Panc1 (cell line): ENCODE measurements around the gene PTPRCAP. TPM values are rescaled to one million over a fixed set of nuclear protein-coding genes. Genes with fewer than 3 reads are reported as not detected.

ENCODE experiments used
- ATAC-seq: fragments of 200-7000 bp; cut with Tn5 transposase; 2 replicates; pipeline ENCODE4 v1.9.1; 2020; ENCODE audit warnings: mild to moderate bottlenecking, moderate library complexity
- BruUV-seq: library from RNA; stranded (reverse); fragments of 400-500 nt; replicated peaks from 2 replicates; lab custom pipeline; 2021; lab: Mats Ljungman, UMichigan
- CTCF ChIA-PET: fragments of 300-600 bp; sonication (Branson Sonifier 250); formaldehyde crosslinking; loops from one replicate; lab custom pipeline; 2022; ENCODE audit warnings: antibody characterized with exemption; lab: Charles Lee
- POLR2A ChIA-PET: fragments of 300-600 bp; sonication (Branson Sonifier 250); formaldehyde crosslinking; loops from one replicate; lab custom pipeline; 2022; ENCODE audit warnings: antibody characterized with exemption; lab: Charles Lee
- DNase-seq: peaks from one replicate; pipeline ENCODE4 v3.0.0-alpha.2; 2010; ENCODE audit warnings: low read depth, low spot score
- H3K27ac ChIP-seq: 2 replicates; pipeline ENCODE4 v1.5.1; 2011; ENCODE audit warnings: mild to moderate bottlenecking, low read length, inconsistent platforms
- H3K27me3 ChIP-seq: fragments of 200-500 bp; sonication (Bioruptor generic); 2 replicates; pipeline ENCODE4 v1.6.0; 2014; ENCODE audit warnings: low read length, inconsistent platforms; ENCODE audit not compliant: control insufficient read depth, insufficient read depth
- H3K36me3 ChIP-seq: fragments of 200-500 bp; sonication (Bioruptor generic); 2 replicates; pipeline ENCODE4 v1.5.1; 2014; ENCODE audit warnings: inconsistent platforms, mild to moderate bottlenecking, low read length, moderate library complexity; ENCODE audit not compliant: control insufficient read depth, insufficient read depth
- H3K4me1 ChIP-seq: 2 replicates; pipeline ENCODE4 v1.5.1; 2011; ENCODE audit warnings: inconsistent platforms, mild to moderate bottlenecking, low read length, moderate library complexity; ENCODE audit not compliant: control insufficient read depth, insufficient read depth
- H3K4me3 ChIP-seq, 2 experiments: 2 replicates each; pipeline ENCODE4 v1.5.1; 2011 to 2012; ENCODE audit warnings: low read depth in 2 of 2, low read length in 2 of 2, mild to moderate bottlenecking in 2 of 2, inconsistent platforms in 1 of 2, moderate library complexity in 1 of 2
- H3K9me3 ChIP-seq: fragments of 200-500 bp; sonication (Bioruptor generic); 2 replicates; pipeline ENCODE4 v1.5.1; 2014; ENCODE audit warnings: low read depth, mild to moderate bottlenecking, inconsistent platforms, low read length, moderate library complexity; ENCODE audit not compliant: control insufficient read depth, insufficient read depth
- POLR2AphosphoS5 ChIP-seq: IDR thresholded peaks from 2 replicates; pipeline ENCODE4 v1.6.1; 2012; ENCODE audit warnings: mild to moderate bottlenecking, low read depth, low read length, moderate library complexity
- SIN3A ChIP-seq: IDR thresholded peaks from 2 replicates; pipeline ENCODE4 v1.6.1; 2012; ENCODE audit warnings: low read depth, mild to moderate bottlenecking, low read length, moderate library complexity, borderline replicate concordance; ENCODE audit not compliant: insufficient read depth
- TCF7L2 ChIP-seq: IDR thresholded peaks from 2 replicates; pipeline ENCODE4 v1.6.1; 2011; ENCODE audit warnings: mild to moderate bottlenecking, low read depth, low read length, inconsistent platforms
- in situ Hi-C: cut with HindIII; loops from 2 replicates; pipeline ENCODE4 v1.10.0; 2016; ENCODE audit warnings: low sequenced_read_pairs, low pct_unique_long_range_greater_than_20kb
- intact Hi-C: fragments of 100-400 bp; cut with micrococcal nuclease; formaldehyde crosslinking; loops from one replicate; pipeline ENCODE4 v1.10.0; 2022; ENCODE audit not compliant: unreplicated experiment
- total RNA-seq: library from RNA; stranded (reverse); gene quantifications from one replicate; pipeline ENCODE4 v1.2.1, GENCODE V29; 2021; ENCODE audit not compliant: unreplicated experiment
- TF ChIP-seq, protein P1 (sequence below), 2 experiments: IDR thresholded peaks; 2 replicates each; pipeline ENCODE4 v1.6.1; 2011 to 2012; ENCODE audit warnings: low read depth in 2 of 2, control low read depth in 1 of 2, low read length in 1 of 2, mild to moderate bottlenecking in 1 of 2, moderate library complexity in 1 of 2; ENCODE audit not compliant: insufficient read depth in 1 of 2
- TF ChIP-seq, protein P2 (sequence below): fragments of 450-650 bp; IDR thresholded peaks from 2 replicates; pipeline ENCODE4 v1.5.1; 2017; ENCODE audit warnings: mild to moderate bottlenecking

The PTPRCAP gene
- total RNA-seq, 1 experiment from 2014 or later = 0.82 TPM

DNA sequence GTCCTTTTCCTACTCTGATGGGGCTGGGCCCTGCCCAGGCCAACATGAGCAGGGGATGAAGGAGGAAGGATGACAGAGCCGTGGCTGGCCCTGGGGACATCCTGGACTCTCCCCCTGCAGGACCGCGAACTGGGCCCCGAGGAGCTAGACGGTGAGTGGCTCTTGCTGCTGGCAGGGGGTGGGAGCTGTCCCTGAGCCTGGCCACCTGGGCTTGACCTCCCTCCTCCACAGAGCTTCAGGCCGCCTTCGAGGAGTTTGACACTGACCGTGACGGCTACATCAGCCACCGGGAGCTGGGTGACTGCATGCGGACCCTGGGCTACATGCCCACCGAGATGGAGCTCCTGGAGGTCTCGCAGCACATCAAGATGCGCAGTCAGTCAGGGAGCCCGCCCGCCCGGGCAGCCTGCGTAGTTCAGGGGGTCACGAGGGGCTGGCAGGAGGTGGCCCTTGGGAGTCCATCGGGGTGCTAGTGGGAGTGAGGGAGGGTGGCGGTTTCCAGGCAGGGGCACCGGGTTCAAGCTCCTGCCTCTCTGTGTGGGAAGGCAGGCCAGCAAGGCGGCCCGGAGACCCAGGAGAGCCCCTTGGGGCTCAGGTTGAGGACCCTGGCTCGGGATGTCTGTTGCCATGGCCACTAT lies 18.7 kb upstream of the PTPRCAP start:
- in situ Hi-C loops = no loop called here
- CTCF ChIA-PET = interaction anchor here (0.6 kb wide), 1 partner anchor 54 kb away, joined by 3 read pairs; the partner anchor contains the start of gene PPP1CA
- DNase-seq (no peak), ATAC-seq (peak; percentile 37)
- H3K9me3 ChIP-seq = no peaks in the 10 kb centered on the region
- POLR2A ChIA-PET = no interaction called here
- no peak for TF ChIP-seq POLR2AphosphoS5
- TF ChIP-seq, protein P1, sequence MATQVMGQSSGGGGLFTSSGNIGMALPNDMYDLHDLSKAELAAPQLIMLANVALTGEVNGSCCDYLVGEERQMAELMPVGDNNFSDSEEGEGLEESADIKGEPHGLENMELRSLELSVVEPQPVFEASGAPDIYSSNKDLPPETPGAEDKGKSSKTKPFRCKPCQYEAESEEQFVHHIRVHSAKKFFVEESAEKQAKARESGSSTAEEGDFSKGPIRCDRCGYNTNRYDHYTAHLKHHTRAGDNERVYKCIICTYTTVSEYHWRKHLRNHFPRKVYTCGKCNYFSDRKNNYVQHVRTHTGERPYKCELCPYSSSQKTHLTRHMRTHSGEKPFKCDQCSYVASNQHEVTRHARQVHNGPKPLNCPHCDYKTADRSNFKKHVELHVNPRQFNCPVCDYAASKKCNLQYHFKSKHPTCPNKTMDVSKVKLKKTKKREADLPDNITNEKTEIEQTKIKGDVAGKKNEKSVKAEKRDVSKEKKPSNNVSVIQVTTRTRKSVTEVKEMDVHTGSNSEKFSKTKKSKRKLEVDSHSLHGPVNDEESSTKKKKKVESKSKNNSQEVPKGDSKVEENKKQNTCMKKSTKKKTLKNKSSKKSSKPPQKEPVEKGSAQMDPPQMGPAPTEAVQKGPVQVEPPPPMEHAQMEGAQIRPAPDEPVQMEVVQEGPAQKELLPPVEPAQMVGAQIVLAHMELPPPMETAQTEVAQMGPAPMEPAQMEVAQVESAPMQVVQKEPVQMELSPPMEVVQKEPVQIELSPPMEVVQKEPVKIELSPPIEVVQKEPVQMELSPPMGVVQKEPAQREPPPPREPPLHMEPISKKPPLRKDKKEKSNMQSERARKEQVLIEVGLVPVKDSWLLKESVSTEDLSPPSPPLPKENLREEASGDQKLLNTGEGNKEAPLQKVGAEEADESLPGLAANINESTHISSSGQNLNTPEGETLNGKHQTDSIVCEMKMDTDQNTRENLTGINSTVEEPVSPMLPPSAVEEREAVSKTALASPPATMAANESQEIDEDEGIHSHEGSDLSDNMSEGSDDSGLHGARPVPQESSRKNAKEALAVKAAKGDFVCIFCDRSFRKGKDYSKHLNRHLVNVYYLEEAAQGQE (IDR thresholded peaks at IDR 0.05; ENCODE audit: insufficient read depth in 1 of 2, low read depth in 2 of 2, low read length in 1 of 2) = no peak
- TF ChIP-seq, protein P2, sequence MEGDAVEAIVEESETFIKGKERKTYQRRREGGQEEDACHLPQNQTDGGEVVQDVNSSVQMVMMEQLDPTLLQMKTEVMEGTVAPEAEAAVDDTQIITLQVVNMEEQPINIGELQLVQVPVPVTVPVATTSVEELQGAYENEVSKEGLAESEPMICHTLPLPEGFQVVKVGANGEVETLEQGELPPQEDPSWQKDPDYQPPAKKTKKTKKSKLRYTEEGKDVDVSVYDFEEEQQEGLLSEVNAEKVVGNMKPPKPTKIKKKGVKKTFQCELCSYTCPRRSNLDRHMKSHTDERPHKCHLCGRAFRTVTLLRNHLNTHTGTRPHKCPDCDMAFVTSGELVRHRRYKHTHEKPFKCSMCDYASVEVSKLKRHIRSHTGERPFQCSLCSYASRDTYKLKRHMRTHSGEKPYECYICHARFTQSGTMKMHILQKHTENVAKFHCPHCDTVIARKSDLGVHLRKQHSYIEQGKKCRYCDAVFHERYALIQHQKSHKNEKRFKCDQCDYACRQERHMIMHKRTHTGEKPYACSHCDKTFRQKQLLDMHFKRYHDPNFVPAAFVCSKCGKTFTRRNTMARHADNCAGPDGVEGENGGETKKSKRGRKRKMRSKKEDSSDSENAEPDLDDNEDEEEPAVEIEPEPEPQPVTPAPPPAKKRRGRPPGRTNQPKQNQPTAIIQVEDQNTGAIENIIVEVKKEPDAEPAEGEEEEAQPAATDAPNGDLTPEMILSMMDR = no peak
- no peak for TF ChIP-seq SIN3A
- TF ChIP-seq TCF7L2 = no peak
- H3K27me3 ChIP-seq = no peaks in the 10 kb centered on the region
- intact Hi-C loops = no loop called here
- H3K36me3 ChIP-seq = no peaks in the 10 kb centered on the region
- BruUV-seq = no TSS peak
- no peaks in the 10 kb centered on the region for H3K4me1 ChIP-seq
- no peak overlapping the region for H3K27ac ChIP-seq
- no peak overlapping the region for H3K4me3 ChIP-seq

DNA sequence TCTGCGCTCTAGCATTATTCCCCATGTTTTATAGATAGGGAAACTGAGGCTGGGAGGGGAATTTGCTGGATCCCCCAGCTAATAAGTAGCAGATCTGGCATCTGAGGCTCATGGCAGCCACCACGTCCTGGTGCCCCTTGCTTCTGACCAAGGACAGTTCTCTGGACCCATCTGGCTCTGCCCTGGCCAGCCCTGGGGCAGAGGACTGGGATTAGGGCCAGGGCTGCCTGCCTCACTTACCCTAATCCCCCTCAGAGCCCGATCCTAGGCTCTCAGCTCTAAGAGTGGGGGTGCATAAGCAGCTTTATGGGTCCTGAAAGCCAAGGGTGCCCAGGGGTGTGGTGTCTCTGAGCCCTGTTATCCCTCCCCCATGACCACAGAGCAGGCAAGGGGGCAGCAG lies 17.6 kb upstream of the PTPRCAP start, which contains the start of gene CABP4:
TSS of gene CABP4 (plus strand) at position 301 of the 400 bp plus-strand sequence. CDS start at position 371, 70 bp downstream.
- H3K27ac ChIP-seq = no peak within 1 kb of the TSS
- H3K9me3 ChIP-seq = no peaks in the 10 kb centered on the region
- DNase-seq (no peak), ATAC-seq (no peak)
- H3K27me3 ChIP-seq = no peaks in the 10 kb centered on the region
- in situ Hi-C loops = no loop called here
- TF ChIP-seq SIN3A (no peak), POLR2AphosphoS5 (no peak), TCF7L2 (no peak)
- TF ChIP-seq, protein P1 (IDR thresholded peaks at IDR 0.05; ENCODE audit: insufficient read depth in 1 of 2, low read depth in 2 of 2, low read length in 1 of 2) = no peak
- TF ChIP-seq, protein P2 = no peak
- BruUV-seq = no TSS peak
- ChIA-PET CTCF (interaction anchor here (0.6 kb wide), 1 partner anchor 68 kb away, joined by 4 read pairs; no protein-coding TSS in a partner anchor), POLR2A (no interaction called here)
- no peaks in the 10 kb centered on the region for H3K36me3 ChIP-seq
- H3K4me3 ChIP-seq = no peak within 1 kb of the TSS
- intact Hi-C loops = no loop called here
- no peaks in the 10 kb centered on the region for H3K4me1 ChIP-seq
